DMS153 treated with DMSO at 0.1 percent for 48 hours (cell line): Measurements from ENCODE around the gene MGST3.
"Not testable (repeated sequence)": the region's sequence is repeated elsewhere in the genome, so short reads cannot be mapped to it uniquely, and the experiment has no call there.

ENCODE experiments used
- DNase-seq: peaks from one replicate; lab custom pipeline; 2025; ENCODE audit not compliant: unreplicated experiment; lab: John Stamatoyannopoulos, UW

The MGST3 gene

DNA sequence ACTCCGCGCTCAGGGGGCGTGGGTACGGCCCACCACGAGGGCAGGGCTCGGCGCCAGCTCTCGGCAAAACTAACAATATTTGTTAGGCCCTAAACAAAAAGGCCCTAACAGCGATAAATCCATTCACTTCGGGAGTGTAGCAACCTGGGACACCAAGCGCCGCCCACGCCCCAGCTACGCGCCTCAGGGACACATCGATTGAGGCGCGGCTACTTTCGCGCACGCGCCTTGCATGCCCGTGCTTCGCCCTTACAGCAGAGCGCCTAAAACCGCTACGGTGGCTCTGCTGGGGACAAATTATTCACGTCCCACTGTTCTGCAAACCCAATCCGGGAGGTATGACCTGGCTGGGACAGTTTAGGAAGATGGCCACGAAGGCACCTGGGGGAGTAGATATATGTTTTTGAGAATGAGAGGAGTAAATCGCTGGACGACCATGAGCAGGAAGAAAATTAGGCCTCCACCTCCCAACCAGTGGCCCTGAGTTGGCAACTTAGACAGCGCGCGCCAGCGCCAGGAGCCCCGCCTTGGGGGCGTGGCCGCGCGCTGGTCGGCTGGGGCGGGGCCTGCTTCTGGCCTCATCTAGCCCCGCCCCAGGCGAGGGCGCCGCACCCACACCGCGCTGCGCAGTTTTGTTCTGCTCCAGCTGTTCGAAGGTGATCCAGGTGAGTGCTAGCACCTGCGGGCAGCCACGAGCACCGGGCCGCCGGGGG lies at the start of gene MGST3:
Gene MGST3, plus strand, starts transcription at position 606 of the 713 bp plus-strand sequence. CDS start 18,614 bp downstream, outside the sequence.
- peak; percentile 99 for DNase-seq

DNA sequence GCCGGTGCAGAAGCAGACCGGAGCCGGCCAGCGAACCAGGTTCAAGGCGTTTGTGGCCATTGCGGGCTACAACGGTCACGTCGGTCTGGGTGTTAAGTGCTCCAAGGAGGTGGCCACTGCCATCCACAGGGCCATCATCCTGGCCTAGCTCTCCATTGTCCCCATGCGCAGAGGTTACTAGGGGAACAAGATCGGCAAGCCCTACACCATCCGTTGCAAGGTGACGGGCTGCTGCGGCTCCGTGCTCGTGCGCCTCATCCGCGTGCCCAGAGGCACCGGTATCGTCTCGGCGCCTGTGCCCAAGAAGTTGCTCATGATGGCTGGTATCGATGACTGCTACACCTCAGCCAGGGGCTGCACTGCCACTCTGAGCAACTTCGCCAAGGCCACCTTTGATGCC lies 49.1 kb upstream of the MGST3 start:
- DNase-seq: no peak

GRCh38 chr1:165586398-165586797 lies 44.6 kb upstream of the MGST3 start:
- no peak for DNase-seq

- not testable (repeated sequence) for DNase-seq
These were observed 39.6 kb upstream of the MGST3 start for GRCh38 chr1:165591391-165591790.

GRCh38 chr1:165592945-165593823 lies 37.9 kb upstream of the MGST3 start:
- DNase-seq: peak; percentile 74

- no peak for DNase-seq
These were observed 35.6 kb upstream of the MGST3 start for GRCh38 chr1:165595246-165595938.

- DNase-seq: peak; percentile 99
These were observed 33.0 kb upstream of the MGST3 start for GRCh38 chr1:165597883-165598675.

DNA sequence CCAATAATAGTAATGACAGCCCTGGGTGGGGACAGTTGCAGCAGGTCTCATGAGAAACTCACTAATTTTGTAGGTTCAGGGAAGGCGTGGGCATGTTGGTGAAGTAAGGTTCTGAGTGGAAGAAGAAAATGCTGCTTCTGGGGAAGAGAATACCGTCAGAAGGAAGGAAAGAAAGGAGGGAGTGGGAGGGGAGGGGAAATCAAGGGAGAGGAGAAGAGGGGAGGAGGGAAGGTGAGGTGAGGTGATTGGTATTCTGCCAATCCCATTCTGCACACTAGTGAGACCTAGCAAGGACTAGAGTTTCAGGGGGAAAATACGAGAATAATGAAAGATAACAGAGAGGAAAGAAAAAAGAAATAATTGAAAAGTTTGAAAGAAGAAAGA lies 32.4 kb upstream of the MGST3 start:
- DNase-seq: no peak

DNA sequence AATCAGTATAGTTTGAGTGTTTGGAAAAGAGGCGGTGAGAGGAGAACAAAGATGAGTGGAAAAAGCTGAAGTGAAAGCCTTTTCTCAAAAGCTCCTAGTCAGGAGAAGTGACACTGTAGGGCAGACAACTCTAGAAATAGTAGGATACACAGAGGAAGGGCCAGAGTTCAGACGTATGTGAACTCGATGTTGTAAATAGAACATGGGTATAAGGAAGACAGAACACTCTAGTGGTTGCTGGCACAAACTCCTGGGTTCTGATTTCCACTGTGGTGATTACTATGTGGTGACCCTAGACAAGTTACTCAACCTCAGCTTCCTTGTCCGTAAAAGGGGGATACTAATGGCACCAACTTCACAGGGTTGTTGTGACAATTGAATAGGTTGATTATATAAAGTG lies 30.2 kb upstream of the MGST3 start:
- no peak for DNase-seq

DNA sequence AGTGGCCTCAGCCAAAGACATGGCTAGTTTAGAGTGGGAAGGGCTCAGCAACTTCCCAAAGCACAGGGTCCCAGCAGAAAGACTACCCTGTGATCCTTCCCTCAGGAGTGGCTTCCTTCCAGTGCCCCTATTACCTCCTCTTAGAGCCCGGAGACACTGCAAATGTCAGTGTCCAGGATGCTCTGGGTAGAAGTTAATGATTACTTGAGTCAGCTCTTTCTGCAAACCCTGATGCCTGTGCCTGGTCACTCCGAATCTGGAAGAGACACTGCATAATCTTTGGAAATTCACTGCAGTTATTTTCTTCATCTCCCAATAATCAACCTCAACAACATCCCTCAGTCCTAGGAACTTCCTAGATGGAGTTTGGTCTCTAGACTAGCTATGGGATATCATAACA lies 27.2 kb upstream of the MGST3 start:
- no peak for DNase-seq

DNA sequence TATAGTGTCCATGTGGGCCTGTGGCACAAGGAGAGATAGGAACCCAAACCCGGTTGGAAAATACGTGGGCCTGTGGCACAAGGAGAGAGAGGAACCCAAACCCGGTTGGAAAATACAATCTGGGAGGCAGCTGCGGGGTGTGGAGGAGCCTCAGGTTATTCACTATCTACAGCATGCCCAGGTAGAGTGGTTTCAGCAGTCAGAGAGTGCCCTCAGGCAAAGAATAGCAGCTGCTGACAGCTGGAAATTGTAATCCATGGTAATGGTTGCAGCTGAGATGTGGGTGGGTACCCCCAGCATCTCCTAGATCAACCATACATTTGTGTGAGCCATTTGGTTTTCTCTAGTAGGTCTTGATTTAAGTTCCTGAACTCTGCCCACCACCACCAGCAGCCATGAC lies 25.8 kb upstream of the MGST3 start:
- DNase-seq: no peak

DNA sequence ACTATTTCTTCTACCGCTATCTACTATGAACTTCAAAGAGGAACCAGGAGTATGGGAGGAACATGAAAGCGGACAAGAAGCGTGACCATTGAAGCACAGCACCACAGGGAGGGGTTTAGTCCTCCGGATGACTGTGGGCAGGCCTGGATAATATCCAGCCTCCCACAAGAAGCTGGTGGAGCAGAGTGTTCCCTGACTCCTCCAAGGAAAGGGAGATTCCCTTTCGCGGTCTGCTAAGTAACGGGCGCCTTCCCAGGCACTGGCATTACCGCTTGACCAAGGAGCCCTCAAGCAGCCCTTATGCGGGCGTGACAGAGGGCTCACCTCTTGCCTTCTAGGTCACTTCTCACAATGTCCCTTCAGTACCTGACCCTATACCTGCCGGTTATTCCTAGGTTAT lies 24.4 kb upstream of the MGST3 start:
- DNase-seq: not testable (repeated sequence)

- DNase-seq: no peak
These were observed 20.2 kb upstream of the MGST3 start for GRCh38 chr1:165610866-165611265.

DNA sequence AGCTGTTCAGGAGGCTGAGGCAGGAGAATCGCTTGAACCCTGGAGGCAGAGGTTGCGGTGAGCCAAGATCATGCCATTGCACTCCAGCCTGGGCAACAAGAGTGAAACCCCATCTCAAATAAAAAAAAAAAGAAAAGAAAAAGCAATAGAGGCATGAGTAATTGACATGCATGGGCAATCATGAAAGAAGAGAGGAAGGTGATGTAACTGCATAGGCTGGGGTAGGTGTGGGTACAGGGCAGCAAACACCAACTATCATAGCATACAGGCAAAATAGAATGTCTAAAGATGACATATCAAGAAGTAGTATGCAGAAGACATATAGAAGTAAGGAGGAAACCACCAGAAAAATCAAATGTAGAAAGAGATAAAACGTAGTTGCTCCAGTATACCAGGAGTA lies 19.0 kb upstream of the MGST3 start:
- no peak for DNase-seq

- DNase-seq: no peak
These were observed 14.9 kb upstream of the MGST3 start for GRCh38 chr1:165616054-165616612.

DNA sequence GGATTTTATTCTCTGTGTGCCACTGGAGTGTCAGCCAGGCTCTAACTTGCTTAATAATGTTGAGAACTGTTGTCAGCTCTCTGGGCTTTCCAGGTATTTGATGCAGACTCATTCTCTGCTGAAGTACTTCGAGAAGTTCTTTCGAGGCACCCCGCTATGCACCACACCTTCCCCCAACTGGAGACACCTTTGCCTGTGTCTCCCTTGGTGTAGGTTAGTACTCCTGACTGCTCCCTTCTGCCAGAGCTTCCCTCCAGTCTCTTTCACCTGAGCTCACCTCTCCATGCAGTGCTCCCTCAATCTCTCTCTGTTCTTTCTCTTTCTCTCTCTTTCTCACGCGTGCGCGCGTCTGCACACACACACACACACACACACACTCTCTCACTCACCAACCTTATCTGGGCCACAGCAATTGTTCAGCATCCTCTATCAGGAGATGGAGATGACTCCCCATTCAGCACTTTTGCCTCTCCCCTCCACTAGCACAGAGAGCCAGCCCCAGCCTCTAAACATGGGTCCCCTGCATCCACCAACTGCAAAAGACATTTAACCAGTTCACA lies 14.0 kb upstream of the MGST3 start:
- DNase-seq: no peak

DNA sequence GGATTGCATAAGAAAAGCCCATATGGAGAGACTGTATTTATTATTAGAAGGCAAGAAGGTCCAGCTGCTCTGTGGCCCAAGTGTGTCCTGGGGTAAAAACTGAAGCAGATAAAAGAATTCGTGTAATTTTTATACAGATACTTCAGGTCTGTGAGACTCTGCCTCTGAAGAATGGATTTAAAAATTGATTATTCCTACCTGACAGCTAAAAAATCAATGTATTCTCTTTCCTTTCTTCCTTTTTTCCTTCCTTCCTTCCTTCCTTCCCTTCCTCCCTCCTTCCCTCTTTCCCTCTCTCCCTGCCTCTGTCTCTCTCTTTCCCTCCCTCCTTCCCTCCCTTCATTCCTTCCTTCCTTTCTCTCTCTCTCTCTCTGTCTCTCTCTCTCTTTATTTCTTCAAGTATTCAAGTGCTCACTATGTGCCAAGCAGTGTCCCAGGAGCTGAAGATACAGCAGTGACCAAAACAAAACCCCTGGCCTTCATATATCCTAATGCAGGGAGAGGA lies 11.3 kb upstream of the MGST3 start:
- DNase-seq: no peak

- DNase-seq: no peak
These were observed 7.4 kb upstream of the MGST3 start for GRCh38 chr1:165623624-165624023.

DNA sequence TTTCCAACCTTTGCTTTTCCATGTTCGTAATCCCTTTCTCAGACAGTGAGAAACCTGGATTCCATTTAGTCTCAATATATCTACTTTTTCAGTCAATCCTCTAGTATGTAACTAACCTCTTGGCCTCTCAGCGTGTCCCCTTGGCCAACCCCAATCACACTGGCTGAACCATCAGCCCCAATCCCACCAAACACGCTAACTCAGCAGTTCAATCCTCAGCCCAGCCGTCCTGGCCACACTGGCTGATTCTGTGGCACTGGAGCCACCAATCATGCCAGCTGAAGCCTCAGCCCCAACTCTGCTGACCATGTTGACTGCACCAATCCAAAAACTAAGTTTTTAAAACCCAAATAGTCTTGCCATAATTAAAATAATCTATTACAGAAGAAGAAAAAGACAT lies 6.6 kb upstream of the MGST3 start:
- DNase-seq: no peak
